GM21447 (cell line): ENCODE results near the gene ELOVL7.
"Not testable (repeated sequence)": the region's sequence is repeated elsewhere in the genome, so short reads cannot be mapped to it uniquely, and the experiment has no call there.

Experiments
- ATAC-seq: cut with Tn5 transposase; IDR thresholded peaks from one replicate; pipeline ENCODE4 v1.9.1; 2021; ENCODE audit not compliant: unreplicated experiment

The ELOVL7 gene

DNA sequence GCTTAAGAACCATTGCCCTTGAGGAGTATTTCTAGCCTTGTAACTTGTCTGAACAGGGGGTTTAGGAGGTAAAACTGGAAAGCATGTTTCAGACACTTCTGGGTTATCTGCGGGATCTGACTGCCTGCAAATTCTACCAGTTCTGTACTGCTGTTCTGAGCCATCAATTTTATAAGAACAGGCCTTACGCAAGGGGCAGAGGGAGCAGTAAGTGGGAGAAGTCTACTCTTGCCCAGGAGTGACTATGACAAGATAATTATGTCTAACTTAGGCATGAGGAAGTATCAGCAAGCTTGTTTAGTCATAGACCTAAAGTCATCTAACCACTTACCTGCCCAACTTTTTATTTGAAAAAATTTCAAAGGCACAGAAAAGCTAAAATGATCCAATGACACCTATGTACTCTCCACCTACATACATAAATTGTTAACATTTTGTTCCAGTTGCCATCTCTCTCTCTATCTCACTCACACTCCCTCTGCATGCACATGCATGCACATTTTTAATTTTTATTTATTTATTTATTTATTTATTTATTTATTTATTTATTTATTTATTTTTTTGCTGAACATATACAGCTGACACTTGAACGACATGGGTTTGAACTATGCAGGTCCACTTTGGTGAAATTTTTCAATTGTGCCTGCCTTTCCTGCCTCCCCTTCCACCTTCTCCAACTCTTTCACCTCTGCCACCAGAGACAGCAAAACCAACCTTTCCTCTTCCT, 125.7 kb downstream of the ELOVL7 start:
- ATAC-seq: no peak

DNA sequence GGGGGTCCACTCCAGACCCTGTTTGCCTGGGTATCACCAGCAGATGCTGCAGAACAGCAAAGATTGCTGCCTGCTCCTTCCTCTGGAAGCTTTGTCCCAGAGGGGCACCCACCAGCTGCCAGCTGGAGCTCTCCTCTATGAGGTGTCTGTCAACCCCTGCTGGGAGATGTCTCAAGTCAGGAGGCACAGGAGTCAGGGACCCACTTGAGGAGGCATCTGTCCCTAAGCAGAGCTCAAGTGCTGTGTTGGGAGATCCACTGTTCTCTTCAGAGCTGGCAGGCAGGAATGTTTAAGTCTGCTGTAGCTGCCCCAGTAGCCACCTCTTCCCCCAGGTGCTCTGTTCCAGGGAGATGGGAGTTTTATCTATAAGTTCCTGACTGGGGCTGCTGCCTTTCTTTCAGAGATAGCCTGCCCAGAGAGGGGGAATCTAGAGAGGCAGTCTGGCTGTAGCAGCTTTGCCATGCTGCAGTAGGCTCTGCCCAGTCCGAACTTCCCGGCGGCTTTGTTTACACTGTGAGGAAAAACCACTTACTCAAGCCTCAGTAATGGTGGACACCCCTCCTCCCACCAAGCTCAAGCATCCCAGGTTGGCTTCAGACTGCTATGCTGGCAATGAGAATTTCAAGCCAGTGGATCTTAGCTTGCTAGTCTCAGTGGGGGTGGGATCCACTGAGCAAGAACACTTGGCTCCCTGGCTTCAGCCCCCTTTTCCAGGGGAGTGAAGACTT, 128.7 kb downstream of the ELOVL7 start:
- ATAC-seq: not testable (repeated sequence)

DNA sequence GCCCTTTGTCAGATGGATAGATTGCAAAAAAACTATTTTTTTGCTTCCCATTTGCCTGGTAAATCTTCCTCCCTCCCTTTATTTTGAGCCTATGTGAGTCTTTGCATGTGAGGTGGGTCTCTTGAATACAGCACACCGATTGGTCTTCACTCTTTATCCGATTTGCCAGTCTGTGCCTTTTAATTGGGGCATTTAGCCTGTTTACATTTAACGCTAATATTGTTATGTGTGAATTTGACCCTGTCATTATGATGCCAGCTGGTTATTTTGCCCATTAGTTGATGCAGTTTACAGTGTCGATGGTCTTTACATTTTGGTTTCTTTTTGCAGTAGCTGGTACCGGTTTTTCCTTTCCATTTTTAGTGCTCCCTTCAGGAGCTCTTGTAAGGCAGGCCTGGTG, 131.1 kb downstream of the ELOVL7 start:
- ATAC-seq: no peak

DNA sequence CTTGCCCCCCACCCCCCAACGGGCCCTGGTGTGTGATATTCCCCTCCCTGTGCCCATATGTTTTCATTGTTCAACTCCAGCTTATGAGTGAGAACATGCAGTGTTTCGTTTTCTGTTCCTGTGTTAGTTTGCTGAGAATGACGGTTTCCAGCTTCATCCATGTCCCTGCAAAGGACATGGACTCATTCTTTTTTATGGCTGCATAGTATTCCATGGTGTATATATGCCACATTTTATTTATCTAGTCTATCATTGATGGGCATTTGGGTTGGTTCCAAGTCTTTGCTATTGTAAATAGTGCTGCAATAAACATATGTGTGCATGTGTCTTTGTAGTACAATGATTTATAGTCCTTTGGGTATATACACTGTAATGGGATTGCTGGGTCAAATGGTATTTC, 132.2 kb downstream of the ELOVL7 start:
- ATAC-seq: not testable (repeated sequence)

DNA sequence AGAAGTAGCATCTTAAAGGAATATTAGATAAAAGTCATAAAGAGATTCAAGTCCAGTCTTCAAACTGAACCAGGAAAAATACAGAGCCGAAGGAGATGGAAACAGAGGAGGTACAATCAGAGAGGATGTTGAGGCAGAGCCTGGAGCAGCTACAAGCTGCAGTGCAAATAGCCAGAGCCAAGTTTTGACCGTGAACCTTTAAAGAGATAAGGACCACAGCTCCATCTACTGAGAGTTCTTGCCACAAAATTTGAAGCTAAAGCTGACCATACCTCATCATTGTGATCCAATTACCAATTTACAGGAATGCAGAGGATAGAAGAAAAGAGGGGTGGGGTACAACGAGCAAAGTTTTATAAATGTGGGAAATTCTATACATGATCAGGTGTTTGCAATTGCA, 133.7 kb downstream of the ELOVL7 start:
- ATAC-seq: no peak

DNA sequence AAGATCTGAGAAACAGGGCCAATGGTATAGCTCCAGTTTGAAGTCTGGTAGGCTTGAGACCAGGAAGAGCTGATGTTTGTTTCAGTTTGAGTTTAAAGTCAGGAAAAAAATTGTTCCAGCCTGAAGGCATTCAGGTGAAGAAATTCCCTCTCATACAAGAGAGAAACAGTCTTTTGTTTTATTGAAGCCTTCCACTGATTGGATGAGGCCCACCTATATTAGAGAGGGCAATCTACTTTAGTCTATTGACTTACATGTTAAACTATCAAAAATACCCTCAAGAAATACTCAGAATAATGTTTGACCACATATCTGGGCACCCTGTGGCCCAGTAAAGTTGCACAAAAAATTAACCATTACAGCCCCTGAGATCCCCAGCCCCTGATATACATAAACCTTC, 138.9 kb downstream of the ELOVL7 start:
- ATAC-seq: no peak

DNA sequence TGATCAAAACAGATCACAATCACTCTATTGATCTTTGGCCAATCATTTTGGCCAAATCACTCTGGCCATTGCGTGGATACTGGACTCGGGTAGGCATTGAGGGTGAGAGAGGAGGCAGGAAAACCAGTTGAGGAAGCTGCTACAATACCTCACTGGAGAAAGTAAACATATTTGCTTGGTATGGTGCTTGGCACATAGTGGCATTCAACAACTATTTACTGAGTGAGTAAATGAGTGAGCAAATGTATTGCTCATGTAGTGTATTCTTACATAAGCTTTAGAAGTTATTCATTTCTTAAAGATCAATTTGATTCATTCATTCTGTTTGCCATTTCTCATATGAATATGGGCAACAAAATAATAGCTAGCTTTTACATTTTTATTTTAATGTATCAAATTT, 140.1 kb downstream of the ELOVL7 start:
- no peak for ATAC-seq
